ENCODE data around the gene SLC39A3. TPM values are rescaled to one million over a fixed set of nuclear protein-coding genes. Genes with fewer than 3 reads are reported as not detected.

Gene SLC39A3
- 34.6 and 65.7 TPM in 2 replicates for total RNA-seq

GRCh38 chr19:2739602-2740313 is at the start of gene SLC39A3:
TSS of gene SLC39A3 (minus strand) at chr19:2740017. CDS start at chr19:2737257, 2,760 bp downstream.

GRCh38 chr19:2785244-2785997 is 45.6 kb upstream of the SLC39A3 start, which contains the start of gene THOP1:
TSS of gene THOP1 (plus strand) at chr19:2785503. CDS start at chr19:2785663, 160 bp downstream.

GRCh38 chr19:2782936-2783780 is 43.3 kb upstream of the SLC39A3 start, which contains the start of gene SGTA:
TSS of gene SGTA (minus strand) at chr19:2783273. CDS start at chr19:2769068, 14,205 bp downstream.

GRCh38 chr19:2720777-2721569 is 18.8 kb downstream of the SLC39A3 start, which contains the start of gene DIRAS1:
TSS of gene DIRAS1 (minus strand) at chr19:2721372. CDS start at chr19:2717806, 3,566 bp downstream.

GRCh38 chr19:2702170-2703076 is 37.4 kb downstream of the SLC39A3 start, which contains the start of gene GNG7:
TSS of gene GNG7 (minus strand) at chr19:2702694. CDS start at chr19:2520688, 182,006 bp downstream.

Other genes starting within 250 kb of the SLC39A3 start
- gene GNG7, start 37.3 kb downstream of the SLC39A3 start, total RNA-seq, result under 0.01 TPM in 1 of 2 replicates, not detected in the other
- gene DIRAS1, start 18.6 kb downstream of the SLC39A3 start, total RNA-seq, result 0.35 TPM in 1 of 2 replicates, not detected in the other
- gene SGTA, start 43.3 kb upstream of the SLC39A3 start, total RNA-seq, result 59.1 and 59.5 TPM in 2 replicates
- gene THOP1, start 45.5 kb upstream of the SLC39A3 start, total RNA-seq, result 141 and 171 TPM in 2 replicates
- gene ZNF554, start 79.9 kb upstream of the SLC39A3 start, total RNA-seq, result 0.86 and 1.4 TPM in 2 replicates
- gene ZNF555, start 101.5 kb upstream of the SLC39A3 start, total RNA-seq, result 2.0 and 2.3 TPM in 2 replicates
- gene ZNF556, start 127.3 kb upstream of the SLC39A3 start, total RNA-seq, result not detected in 2 replicates
- gene ZNF57, start 160.9 kb upstream of the SLC39A3 start, total RNA-seq, result 0.58 and 2.7 TPM in 2 replicates
- gene ZNF77, start 205.0 kb upstream of the SLC39A3 start, total RNA-seq, result 2.0 and 3.5 TPM in 2 replicates
- gene TLE6, start 237.5 kb upstream of the SLC39A3 start, total RNA-seq, result 0.71 and 3.7 TPM in 2 replicates